ENCODE data around the gene PRKAB1.

GRCh38 chr12:119627686-119628085 lies 40.2 kb upstream of the PRKAB1 start:
- no peak for TF ChIP-seq CTCF (IDR thresholded peaks at IDR 0.05)
- no peak for TF ChIP-seq POLR2A (IDR thresholded peaks at IDR 0.05)

All from heart left ventricle (tissue), 13 donors.